MM.1S (cell line): ENCODE results near the gene ASIC2.

Experiments
- EZH2phosphoT487 ChIP-seq: fragments of 300-600 bp; sonication (generic); IDR thresholded peaks from 2 replicates; pipeline ENCODE4 v1.6.1; 2018; ENCODE audit warnings: antibody characterized with exemption, low read length
- TF ChIP-seq, protein P1 (sequence below): fragments of 300-600 bp; sonication (generic); IDR thresholded peaks from 2 replicates; pipeline ENCODE4 v1.5.1; 2016; ENCODE audit warnings: antibody characterized with exemption, low read length, mixed read lengths

DNA sequence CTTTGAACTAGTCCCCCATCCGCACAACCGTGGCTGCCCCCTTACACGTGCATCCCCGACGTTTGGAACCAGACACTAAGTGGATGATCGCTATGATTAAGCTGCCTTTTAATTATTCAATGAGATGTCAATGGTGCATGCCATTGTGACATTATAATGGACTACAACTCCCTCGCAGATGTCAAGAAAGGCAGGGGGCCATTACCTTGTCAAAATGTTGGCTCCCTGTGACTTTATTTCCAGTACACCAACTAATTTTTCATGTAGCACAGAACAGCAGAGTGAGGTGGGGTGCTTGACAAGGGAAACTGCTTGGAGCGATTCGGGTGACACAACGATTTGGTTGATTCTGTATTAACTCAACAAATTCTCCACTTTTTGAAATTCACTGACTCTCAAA is 26.5 kb downstream of the ASIC2 start:
- no peak for TF ChIP-seq EZH2phosphoT487
- TF ChIP-seq, protein P1, sequence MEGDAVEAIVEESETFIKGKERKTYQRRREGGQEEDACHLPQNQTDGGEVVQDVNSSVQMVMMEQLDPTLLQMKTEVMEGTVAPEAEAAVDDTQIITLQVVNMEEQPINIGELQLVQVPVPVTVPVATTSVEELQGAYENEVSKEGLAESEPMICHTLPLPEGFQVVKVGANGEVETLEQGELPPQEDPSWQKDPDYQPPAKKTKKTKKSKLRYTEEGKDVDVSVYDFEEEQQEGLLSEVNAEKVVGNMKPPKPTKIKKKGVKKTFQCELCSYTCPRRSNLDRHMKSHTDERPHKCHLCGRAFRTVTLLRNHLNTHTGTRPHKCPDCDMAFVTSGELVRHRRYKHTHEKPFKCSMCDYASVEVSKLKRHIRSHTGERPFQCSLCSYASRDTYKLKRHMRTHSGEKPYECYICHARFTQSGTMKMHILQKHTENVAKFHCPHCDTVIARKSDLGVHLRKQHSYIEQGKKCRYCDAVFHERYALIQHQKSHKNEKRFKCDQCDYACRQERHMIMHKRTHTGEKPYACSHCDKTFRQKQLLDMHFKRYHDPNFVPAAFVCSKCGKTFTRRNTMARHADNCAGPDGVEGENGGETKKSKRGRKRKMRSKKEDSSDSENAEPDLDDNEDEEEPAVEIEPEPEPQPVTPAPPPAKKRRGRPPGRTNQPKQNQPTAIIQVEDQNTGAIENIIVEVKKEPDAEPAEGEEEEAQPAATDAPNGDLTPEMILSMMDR = no peak
